ENCODE data around the gene APRT.

DNA sequence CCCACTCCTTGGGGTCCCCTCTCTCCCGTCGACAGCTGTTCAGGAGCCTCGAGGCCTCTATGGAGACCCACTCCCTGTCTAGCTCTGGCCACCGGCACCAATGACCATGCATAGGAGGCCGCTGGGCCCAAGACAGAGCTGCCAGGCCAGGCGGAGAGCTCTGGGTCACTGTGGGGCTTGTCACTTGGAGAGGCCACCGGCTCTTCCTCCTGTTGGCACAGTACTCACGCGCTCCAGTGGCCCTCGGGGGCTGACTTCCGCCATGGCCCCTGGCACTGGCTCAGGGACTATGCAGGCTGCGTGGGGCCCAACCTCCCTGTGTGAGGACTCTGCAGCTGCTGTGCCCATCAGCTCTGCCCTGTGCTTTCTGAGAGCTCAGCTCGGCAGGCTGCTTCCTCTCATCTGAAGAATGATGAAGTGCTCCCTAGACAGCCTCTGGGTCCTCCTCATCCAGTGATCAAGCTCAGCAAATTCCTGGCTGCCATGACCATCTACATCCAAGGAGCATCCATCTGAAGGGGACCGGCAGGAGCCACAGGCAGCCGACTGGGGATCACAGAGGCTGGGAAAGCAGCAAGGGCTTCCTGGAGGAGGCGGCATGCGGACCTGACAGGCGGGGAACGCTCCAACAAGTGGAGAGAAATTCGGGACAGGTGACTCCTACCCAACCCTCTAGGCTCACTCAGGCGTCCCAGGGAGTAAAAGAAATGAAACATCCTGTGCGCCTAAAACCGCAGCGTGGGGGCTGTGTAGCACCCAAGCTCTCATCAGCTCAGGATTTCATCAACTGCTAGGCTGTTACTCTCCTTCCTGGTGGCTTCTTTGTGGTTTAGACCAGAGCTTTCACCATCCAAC is 28.2 kb upstream of the APRT start:
- TF ChIP-seq, protein P1, sequence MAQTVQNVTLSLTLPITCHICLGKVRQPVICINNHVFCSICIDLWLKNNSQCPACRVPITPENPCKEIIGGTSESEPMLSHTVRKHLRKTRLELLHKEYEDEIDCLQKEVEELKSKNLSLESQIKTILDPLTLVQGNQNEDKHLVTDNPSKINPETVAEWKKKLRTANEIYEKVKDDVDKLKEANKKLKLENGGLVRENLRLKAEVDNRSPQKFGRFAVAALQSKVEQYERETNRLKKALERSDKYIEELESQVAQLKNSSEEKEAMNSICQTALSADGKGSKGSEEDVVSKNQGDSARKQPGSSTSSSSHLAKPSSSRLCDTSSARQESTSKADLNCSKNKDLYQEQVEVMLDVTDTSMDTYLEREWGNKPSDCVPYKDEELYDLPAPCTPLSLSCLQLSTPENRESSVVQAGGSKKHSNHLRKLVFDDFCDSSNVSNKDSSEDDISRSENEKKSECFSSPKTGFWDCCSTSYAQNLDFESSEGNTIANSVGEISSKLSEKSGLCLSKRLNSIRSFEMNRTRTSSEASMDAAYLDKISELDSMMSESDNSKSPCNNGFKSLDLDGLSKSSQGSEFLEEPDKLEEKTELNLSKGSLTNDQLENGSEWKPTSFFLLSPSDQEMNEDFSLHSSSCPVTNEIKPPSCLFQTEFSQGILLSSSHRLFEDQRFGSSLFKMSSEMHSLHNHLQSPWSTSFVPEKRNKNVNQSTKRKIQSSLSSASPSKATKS (CRISPR knock-in tag; IDR thresholded peaks at IDR 0.05) = no peak
- TF ChIP-seq EZH2 (IDR thresholded peaks at IDR 0.05; ENCODE audit: borderline replicate concordance, low read depth, low read length) (no peak), U2AF1 (optimal IDR thresholded peaks at IDR 0.05; ENCODE audit: low read depth, low read length) (no peak), FOSL1 (tag; conservative IDR thresholded peaks at IDR 0.05) (no peak), ZNF121 (CRISPR knock-in tag; conservative IDR thresholded peaks at IDR 0.05) (no peak), ARNT (IDR thresholded peaks at IDR 0.05) (no peak), POLR2AphosphoS5 (IDR thresholded peaks at IDR 0.05; ENCODE audit: control insufficient read depth, insufficient read depth, low read depth, low read length) (no peak), SMAD3 (CRISPR knock-in tag; conservative IDR thresholded peaks at IDR 0.05) (no peak), NFE2L1 (tag; IDR thresholded peaks at IDR 0.05; ENCODE audit: borderline replicate concordance, low read depth) (no peak)
